ENCODE results near the gene NUP210L. TPM values are rescaled to one million over a fixed set of nuclear protein-coding genes. Genes with fewer than 3 reads are reported as not detected.

NUP210L gene
- total and polyA plus RNA-seq, 2 of the 13 experiments (the other 11 are each of a cell fraction or from before 2014, with no cell fraction given) = not detected

- TF ChIP-seq FOXO4 (CRISPR knock-in tag; conservative IDR thresholded peaks at IDR 0.05) (0 out of 2 replicates have a peak, but pooled peaks have one; percentile 8), ZNF12 (CRISPR knock-in tag; IDR thresholded peaks at IDR 0.05) (no peak), ZMYM3 (CRISPR knock-in tag; IDR thresholded peaks at IDR 0.05) (no peak), HOXD1 (CRISPR knock-in tag; IDR thresholded peaks at IDR 0.05) (no peak), ZBTB14 (CRISPR knock-in tag; IDR thresholded peaks at IDR 0.05) (no peak), ZNF552 (CRISPR knock-in tag; IDR thresholded peaks at IDR 0.05; ENCODE audit: borderline replicate concordance) (no peak), BCL3 (CRISPR knock-in tag; IDR thresholded peaks at IDR 0.05) (0 out of 2 replicates have a peak, but pooled peaks have one; percentile 56), KDM1A (CRISPR knock-in tag; IDR thresholded peaks at IDR 0.05) (no peak), DPF2 (CRISPR knock-in tag; IDR thresholded peaks at IDR 0.05; ENCODE audit: borderline replicate concordance, low read depth) (peak; percentile 5; the same call in 1 of the 2 replicates), ZNF546 (CRISPR knock-in tag; conservative IDR thresholded peaks at IDR 0.05) (0 out of 2 replicates have a peak, but pooled peaks have one; percentile 31), PAX8 (CRISPR knock-in tag; IDR thresholded peaks at IDR 0.05; ENCODE audit: borderline replicate concordance) (0 out of 2 replicates have a peak, but pooled peaks have one; percentile 15), ATM (IDR thresholded peaks at IDR 0.05; ENCODE audit: borderline replicate concordance) (no peak), ZNF75D (CRISPR knock-in tag; IDR thresholded peaks at IDR 0.05; ENCODE audit: borderline replicate concordance) (no peak), BHLHE40 (IDR thresholded peaks at IDR 0.05; ENCODE audit: low read length) (no peak), SAP130 (CRISPR knock-in tag; IDR thresholded peaks at IDR 0.05; ENCODE audit: low read depth) (peak; percentile 57), NFAT5 (CRISPR knock-in tag; IDR thresholded peaks at IDR 0.05) (no peak), DNMT1 (CRISPR knock-in tag; IDR thresholded peaks at IDR 0.05) (no peak), GZF1 (CRISPR knock-in tag; IDR thresholded peaks at IDR 0.05) (no peak; the same call in 1 of the 2 replicates)
Observed at GRCh38 chr1:154182344-154183045, 27.6 kb upstream of the NUP210L start (continued).

All from HepG2 (cell line).